ENCODE results near the gene NCAPG2. TPM values are rescaled to one million over a fixed set of nuclear protein-coding genes. Genes with fewer than 3 reads are reported as not detected.
"Not testable (repeated sequence)": the region's sequence is repeated elsewhere in the genome, so short reads cannot be mapped to it uniquely, and the experiment has no call there.

The NCAPG2 gene
- polyA plus RNA-seq, 4 donors: 23.4 to 27.4 (median 25.5) TPM

DNA sequence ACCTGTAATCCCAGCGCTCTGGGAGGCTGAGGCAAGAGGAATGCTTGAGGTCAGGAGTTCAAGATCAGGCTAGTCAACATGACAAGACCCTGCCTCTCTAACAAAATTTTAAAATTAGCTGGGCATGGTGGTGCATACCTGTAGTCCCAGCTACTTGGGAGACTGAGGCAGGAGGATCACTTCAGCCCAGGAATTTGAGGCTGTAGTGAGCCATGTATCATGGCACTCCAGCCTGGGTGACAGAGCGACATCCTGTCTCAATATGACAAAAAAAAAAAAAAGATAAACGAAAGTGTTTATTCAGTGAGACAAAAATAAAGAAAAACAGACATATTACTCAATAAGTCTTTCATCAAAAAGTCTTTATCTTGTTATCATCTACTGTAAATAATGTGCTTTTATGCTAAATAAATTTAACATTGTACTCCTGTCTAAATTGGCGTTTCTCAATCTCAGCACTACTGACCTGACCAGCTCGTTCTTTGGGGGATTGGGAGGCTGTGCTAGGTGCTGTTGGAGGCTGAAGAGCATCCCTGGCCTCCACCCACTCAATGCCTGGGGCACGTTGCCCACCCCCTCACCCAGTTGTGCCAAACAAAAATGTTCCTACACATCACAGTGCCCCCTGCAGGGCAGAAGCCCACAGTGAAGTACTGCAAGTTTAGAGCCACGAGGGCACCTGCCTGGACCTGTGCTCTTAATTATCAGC, 57.7 kb downstream of the NCAPG2 start:
- DNase-seq (ENCODE audit: low read depth in 4 of 4, low spot score in 3 of 4): no peak

DNA sequence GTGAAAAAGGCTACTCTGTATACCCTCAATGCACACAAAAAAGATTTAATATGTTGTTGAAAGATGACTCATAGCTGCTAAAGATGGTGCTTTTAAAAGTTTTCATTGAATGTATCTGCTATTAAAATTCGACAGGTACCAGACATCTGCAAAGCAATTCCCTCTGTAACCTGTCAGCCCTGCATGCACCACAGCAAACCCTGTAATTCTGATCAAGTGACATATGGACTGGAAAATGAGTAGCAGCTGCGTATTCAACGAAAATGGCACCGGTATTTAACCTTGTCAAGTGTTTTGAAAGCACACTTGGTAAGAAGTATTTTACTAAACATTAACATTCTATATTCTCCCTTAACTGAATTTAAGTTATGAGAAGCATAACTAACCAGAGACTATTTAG, 58.8 kb downstream of the NCAPG2 start:
- DNase-seq (ENCODE audit: low read depth in 4 of 4, low spot score in 3 of 4): no peak

DNA sequence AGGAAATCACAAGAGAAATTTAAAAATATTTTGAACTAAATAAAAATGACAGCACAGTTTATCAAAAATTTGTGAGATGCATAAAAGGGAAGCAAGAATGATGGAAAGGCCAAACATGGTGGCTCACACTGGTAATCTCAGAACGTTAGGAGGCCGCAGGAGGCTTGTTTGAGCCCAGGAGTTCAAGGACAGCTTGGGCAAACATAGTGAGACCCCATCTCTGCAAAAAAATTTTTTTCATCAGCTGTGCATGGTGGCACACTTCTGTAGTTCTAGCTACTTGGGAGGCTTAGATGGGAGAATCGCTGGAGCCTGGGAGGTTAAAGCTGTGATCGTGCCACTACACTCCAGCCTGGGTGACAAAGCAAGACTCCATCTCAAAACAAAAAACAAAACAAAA, 62.5 kb downstream of the NCAPG2 start:
- DNase-seq (ENCODE audit: low read depth in 4 of 4, low spot score in 3 of 4): no peak

DNA sequence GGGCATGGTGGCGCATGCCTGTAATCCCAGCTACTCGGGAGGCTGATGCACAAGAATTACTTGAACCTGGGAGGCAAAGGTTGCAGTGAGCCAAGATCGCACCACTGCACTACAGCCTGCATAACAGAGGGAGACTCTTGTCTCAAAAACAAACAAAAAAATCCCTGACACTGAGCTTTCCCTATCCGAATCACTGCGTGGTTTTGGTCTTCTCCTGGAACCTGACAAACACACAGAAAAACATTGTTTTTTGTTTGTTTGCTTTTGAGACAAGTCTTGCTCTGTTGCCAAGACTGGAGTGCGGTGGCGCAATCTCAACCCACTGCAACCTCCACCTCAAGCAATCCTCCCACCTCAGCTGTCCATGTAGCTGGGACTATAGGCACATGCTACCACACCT, 66.6 kb downstream of the NCAPG2 start:
- DNase-seq (ENCODE audit: low read depth in 4 of 4, low spot score in 3 of 4): no peak

DNA sequence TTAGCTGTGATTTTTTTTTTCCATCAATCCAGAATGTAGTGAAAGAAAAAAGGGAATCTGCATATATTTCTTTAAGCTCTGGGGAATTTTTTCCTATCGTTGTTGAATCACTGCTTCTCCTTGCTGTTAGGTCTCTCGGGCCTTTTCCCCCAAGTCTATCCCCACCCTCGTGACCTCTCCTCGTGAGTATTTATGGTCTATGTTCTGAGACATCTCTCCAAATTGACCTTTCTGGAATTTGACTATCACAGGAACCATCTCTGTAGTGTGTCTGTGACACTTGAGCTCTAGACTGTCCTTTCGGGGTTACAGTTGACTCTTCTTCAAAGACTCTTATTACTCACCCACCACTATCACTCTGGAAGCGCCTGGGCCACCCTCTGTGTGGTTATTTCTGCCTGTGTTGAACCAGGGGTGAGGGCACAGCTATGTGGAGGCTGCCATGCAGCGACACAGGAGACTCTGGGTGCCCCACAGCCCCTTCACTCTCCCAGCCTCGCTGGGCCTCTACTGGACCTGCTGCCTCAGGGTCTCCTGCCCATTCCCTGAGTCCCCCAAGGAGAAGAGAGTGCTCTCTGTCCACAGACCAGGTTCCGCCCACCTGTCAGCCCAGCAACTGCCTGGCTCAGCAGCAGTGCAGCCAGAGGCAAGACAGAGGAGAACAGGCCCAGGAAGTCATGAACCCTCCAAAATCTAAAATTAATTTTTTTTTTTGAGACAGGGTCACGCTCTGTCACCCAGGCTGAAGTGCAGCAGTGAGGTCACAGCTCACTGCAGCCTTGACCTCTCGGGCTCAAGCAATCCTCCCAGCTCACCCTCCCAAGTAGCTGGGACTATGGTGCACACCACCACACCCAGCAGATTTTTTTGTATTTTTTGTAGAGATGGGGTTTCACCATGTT, 71.3 kb downstream of the NCAPG2 start:
- no peak for DNase-seq (ENCODE audit: low read depth in 4 of 4, low spot score in 3 of 4)

DNA sequence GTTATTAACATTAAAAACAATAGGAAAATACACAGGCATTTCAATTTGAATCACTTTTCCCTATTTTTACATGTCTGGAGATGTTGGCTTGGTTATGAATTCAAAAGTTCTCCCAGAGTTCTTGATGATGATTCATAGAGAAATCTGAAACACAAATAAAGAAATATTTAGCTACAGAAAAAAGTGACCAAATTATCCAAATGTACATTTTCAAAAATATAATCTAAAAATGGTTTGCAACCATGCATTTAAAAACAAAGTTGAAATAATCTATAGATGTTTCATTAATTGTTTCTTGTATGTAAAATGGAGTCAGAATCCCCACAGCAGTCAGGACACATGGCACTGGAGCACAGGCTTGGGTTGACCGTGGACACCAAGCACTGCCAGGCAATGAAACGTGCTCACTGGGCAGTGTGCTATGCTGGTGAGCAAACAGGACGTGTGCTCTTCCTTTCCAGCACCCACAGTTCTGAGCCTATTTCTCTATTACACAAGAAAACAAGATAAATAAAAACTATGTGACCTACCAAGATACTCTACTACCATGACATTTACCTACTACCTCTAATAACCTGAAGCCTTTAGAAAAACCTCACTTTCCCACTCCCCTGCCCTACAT, 72.9 kb downstream of the NCAPG2 start:
- no peak for DNase-seq (ENCODE audit: low read depth in 4 of 4, low spot score in 3 of 4)

DNA sequence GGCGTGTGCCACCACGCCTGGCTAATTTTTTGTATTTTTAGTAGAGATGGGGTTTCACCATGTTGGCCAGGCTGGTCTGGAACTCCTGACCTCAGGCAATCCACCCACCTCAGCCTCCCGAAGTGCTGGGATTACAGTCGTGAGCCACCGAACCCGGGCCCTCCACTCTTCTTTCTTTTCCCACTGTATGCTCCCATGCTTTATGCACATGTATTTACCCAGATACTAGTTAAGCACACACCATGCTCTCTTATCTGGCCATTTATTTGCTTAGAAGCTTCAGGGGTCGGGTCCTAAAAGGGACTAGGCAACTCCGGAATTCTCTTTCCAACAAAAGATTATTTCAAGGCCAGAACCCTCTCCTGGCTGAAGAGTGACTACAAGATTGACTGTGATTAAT, 78.3 kb downstream of the NCAPG2 start:
- DNase-seq (ENCODE audit: low read depth in 4 of 4, low spot score in 3 of 4): not testable (repeated sequence)

DNA sequence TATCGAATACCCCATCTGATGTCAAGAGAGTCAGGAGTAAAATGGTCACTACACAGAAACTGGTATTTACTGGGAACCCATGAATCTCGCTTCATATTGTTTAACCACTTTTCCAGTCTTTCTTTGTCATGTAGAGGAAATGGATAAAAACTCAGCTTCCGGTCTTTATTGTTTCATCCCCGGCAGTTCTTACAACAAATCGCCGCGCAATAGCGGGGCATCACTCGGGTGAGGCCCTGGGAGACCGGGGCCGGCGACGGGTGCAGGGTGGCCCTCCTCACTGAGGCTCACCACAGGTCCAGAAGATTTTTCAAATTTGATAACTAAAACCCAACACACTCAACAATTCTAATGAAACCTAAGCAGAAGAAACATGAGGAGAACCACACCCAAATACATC, 81.4 kb downstream of the NCAPG2 start:
- DNase-seq (ENCODE audit: low read depth in 4 of 4, low spot score in 3 of 4): no peak

DNA sequence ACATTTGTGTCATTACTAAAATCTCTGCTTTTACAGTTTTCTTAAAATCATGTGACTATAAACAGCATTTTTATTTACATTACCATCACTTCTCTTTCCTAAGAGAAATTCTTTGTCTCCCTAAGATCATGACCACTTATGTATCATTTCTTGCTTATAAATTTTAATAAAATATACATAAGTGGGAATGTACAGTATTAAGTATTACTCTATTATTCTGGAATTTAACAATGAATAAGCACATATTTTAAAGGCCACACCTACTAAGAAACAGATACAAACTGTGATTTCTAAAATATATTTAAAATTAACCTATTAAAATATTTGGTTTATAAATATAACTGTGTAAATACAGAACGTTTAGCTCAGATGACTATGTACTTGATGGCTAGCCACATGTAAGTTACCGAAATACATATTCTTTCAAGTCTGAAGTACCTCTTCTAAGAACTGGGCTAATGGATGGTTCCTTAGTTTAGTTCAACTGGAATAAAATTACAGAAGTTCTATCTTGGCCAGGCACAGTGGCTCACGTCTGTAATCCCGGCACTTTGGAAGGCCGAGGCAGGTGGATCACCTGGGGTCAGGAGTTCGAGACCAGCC, 83.7 kb downstream of the NCAPG2 start:
- no peak for DNase-seq (ENCODE audit: low read depth in 4 of 4, low spot score in 3 of 4)

DNA sequence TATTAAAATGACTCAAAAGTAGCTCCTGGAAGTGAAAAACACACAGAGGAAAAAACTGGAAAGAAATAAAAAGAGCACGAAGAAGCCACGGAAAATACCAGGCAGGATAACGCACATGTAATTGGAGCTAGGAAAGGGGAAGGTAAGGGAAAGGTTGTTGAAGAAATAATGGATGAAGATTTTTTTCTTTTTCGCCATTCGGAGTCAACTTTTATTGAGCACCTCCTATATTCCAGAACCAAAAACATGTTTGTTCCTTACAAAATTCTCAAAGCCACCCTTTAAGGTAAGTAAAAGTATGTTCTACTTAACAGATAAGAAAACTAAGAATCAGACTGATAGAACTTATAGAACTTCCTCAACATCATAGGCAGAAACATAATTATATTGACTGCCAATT, 84.2 kb downstream of the NCAPG2 start:
- no peak for DNase-seq (ENCODE audit: low read depth in 4 of 4, low spot score in 3 of 4)

DNA sequence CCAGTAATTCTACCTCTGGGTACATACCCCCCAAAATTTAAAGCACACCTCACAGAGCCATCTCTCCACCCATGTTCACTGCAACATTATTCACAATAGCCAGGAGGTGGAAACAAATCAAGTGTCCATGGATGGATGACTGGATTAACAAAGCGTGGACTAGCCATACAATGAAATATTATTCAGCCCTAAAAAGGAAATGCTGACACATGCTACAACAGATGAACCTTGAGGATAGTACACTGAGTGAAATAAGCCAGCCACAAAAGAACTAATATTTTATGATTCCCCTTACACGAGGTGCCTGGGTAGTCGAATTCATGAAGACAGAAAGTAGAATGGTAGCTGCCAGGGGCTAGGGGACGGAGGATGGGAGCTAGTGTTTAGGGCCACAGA, 85.9 kb downstream of the NCAPG2 start:
- no peak for DNase-seq (ENCODE audit: low read depth in 4 of 4, low spot score in 3 of 4)

DNA sequence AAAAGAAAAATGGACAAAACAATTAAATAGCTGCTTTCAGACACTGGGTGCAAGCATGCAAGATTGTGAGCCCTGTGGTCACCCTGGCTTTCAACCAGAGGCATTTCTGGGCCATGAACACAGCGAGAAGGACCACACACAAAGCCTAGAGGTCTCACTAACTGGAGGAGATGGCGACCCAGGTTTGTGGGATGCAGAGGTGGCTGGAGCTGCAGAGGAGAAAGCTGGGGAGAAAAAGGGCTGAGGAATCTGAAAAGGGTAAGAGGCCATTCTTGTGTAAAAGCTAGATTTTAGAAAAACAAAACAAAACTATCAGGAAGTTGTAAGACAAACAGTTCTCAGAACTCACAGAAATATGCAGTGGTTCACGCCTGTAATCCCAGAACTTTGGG, 86.9 kb downstream of the NCAPG2 start:
- no peak for DNase-seq (ENCODE audit: low read depth in 4 of 4, low spot score in 3 of 4)

DNA sequence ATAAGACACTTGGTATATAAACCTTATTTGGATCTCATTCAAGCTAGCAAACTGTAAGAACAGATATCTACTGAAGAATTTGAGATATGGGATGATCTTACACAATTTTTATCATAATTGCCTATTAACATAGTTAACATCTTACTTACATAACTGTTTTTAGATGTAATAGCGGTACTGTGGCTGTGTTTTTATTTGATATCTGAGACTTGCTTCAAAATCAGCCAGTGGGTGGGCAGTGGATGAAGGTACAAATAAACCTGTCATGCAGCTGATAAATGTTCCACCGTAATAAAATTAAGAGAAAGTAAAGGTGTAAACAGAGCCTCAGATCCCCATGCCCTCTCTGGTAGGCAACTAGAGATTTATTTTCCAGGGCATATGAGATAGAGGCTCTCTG, 88.6 kb downstream of the NCAPG2 start:
- DNase-seq (ENCODE audit: low read depth in 4 of 4, low spot score in 3 of 4): peak in 3 of 4 donors; percentile 21 to 64 (median 44)

DNA sequence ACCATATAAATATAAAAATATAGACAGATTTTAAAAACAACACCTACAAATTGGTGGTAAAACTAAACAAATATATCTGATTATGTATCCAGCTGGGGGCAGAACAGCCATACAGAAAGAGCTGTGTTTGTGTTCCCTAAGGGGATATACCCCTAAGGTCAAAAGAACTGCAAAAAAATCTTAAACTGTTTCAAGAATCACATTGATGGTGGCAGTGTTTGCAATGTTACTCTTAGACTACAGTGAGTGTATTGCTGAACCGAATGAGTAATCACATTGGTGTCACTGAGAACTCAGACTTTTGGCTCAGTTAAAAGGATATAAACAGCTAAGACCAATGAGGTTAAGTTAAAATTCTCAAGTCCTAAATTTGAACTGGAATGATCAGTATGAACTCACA, 89.9 kb downstream of the NCAPG2 start:
- no peak for DNase-seq (ENCODE audit: low read depth in 4 of 4, low spot score in 3 of 4)

DNA sequence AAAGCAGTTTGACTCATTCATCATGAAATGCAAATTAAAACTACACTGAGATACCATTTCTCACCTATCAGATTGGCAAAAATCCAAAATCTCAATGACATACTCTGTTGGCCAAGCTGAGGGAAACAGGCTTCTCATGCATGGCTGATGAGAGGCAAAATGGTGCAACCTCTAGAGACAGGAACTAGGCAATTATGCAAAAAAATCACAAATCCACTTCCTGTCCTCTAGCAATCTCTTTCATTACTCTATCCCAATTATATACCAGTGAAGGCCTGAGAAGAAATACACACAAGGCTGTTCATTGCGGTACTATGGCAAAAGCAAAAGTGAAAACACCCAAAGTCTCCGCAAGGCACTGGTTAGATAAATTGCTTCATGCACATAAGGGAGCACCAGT, 91.1 kb downstream of the NCAPG2 start:
- DNase-seq (ENCODE audit: low read depth in 4 of 4, low spot score in 3 of 4): no peak

DNA sequence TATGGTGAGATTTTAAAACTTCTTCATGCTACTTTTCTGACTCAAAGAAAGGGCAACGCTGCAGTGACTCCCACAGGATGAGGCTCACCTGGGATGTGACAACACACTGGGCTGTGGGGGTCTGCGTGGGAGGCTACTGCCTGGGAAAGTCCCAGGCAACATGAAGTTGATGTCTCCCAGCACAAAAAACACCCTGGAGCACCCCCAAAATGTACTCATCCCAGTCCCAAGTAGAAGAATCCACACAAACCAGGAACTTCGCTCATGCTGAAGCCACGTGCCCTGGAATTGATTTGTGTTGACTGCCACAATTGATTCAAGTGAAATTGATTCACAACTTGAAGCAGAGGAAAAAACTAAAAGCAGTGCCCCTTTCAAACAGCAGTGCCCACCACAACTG, 92.1 kb downstream of the NCAPG2 start:
- no peak for DNase-seq (ENCODE audit: low read depth in 4 of 4, low spot score in 3 of 4)

DNA sequence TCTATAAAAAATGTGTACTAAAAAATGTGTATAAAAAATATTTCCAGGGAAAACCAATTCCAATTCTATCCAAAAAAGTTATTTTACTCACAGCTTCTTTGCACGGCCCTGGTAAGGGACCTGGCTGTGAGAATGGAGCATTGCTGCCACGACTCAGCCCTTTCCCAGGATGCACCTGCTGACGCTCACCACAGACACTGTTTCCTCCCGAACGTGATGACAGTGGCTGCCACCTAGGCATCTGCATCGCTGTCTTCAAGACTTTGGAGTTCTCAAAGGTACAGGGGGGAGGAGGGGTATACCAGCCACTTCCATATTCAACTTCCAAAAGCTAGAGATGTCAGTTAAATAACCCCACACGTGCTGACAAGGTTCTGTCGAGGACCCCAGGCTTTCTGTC, 93.1 kb downstream of the NCAPG2 start:
- DNase-seq (ENCODE audit: low read depth in 4 of 4, low spot score in 3 of 4): no peak

DNA sequence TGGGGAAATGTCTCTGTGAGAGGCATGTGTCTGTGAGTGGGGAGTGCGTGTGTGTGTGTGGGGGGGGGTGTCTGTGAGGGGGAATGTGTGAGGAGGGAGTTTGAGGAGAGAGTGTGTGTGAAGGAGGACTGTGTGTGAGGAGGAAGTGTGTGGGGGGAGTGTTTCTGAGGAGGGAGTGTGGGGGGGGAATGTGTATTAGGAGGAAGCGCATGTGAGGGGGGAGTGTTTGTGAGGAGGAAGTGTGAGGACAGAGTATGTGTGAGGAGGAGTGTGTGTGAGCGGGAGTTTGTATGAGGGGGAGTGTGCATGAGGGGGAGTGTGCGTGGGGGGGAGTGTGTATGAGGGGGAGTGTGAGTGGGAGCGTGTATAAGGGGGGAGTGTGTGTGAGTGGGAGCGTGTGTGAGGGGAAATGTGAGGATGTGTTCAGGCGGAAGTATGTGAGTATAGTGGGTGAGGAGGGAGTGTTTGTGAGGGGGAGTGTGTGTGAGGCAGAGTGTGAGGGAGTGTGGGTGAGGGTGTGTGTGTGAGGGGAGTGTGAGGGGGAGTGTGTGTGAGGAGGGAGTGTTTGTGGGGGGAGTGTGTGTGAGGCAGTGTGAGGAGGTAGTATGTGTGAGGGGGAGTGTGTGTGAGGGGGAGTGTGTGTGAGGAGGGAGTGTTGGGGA, 95.2 kb downstream of the NCAPG2 start:
- no peak for DNase-seq (ENCODE audit: low read depth in 4 of 4, low spot score in 3 of 4)

DNA sequence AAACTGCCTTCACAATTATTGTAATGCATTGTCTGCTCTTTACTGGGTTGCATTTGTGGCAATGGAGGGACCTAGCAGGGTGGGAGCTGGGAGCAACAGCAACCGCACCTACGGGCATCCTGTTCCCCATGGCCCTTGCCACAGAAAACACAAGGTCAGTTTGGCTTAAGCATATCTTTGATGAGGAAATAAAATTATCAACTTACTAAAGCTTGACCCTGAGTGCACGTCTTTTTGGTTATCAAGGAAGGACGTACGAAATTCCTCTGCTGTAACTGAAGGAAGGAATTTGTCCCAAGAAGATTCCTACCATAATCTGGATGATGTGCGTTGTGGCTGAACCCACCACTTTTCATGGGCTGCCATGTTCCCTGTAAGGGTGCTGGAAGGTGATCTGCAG, 97.0 kb downstream of the NCAPG2 start:
- no peak for DNase-seq (ENCODE audit: low read depth in 4 of 4, low spot score in 3 of 4)

DNA sequence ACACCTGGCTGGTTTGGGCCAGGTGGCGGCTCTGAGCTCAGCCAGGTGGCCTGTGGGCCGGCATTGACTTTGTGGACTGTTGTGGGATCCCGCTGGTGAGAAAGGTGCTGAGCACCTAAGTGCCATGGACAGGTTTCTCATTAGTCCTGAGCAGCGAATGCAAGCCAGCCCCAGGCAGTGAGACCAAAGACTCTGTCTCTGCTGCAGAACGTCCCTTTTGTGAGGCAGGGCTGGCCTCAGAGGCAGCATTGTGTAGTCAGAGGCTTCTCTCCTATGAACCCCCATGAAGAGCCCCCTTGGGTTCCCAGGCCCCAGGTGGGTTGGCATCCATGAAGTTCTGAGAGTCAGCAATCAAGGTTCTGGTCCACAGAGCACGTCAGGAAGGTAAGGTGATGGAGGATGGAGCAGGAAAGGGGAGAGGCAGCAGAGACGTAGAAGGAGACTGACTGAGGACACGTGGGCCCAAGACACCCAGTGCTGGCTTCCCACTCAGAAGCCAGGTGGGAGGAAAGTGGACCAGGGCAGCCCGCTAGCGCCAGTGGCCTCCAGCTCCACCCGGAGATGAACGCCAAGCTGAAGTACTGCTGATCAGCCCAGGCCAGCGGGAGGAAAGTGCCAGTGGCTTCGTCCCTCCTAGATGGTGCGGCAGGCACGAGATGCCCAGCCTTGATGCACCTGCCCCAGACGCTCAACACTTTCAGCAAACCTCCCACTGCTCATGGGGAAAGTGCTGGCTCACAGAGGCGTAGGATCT, 97.8 kb downstream of the NCAPG2 start:
- DNase-seq (ENCODE audit: low read depth in 4 of 4, low spot score in 3 of 4): no peak

All from left renal pelvis (tissue), 4 donors.